D721Med (cell line): Measurements from ENCODE around the gene LDLRAD4.

ENCODE experiments used
- DNase-seq: peaks from one replicate; pipeline ENCODE4 v3.0.0; 2011; ENCODE audit warnings: low spot score; ENCODE audit not compliant: insufficient read length
- FAIRE-seq: peaks from 2 replicates; lab custom pipeline; 2011; peaks lifted over from hg19 to GRCh38; lab: Jason Lieb, UNC
- CTCF ChIP-seq: IDR thresholded peaks from 2 replicates; pipeline ENCODE4 v1.5.1; 2012; ENCODE audit warnings: mild to moderate bottlenecking, control low read depth; ENCODE audit not compliant: insufficient read depth; ENCODE audit errors: missing control alignments

LDLRAD4 gene

DNA sequence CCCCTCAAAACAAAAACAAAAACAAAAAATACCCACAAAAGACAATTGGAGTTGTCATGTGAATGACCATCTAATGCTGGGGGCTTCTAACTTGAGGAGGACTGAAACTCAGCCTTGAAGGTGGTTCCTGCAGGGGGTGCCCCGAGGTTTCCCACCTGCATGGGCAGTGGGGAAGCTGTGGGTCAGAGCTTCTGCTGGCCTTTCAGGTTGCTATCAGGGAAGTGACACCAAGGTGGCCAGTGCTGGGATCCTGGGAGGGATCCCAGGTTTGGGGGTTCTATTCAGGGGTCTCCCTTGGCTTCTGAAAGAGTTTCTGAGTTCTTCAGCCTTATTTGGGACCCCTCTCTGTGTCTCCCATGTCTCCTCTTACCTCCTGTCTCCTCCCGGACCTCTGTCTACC is 62.8 kb downstream of the LDLRAD4 start:
- TF ChIP-seq CTCF: no peak
- FAIRE-seq: no peak
- no peak for DNase-seq

DNA sequence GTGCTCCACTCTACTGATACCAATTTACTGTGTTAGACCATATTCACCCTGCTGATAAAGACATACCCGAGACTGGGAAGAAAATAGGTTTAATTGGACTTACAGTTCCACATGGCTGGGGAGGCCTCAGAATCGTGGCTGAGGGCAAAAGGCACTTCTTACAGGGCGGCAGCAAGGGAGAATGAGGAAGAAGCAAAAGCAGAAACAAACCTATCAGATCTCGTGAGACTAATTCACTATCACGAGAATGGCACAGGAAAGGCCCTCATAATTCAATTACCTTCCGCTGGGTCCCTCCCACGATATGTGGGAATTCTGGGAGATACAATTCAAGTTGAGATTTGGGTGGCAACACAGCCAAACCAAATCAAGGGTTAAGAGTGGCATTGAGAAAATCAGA is 65.2 kb downstream of the LDLRAD4 start:
- DNase-seq (no peak), FAIRE-seq (no peak)

GRCh38 chr18:13284330-13285027 is 65.9 kb downstream of the LDLRAD4 start:
- no peak for TF ChIP-seq CTCF
- no peak for DNase-seq
- no peak for FAIRE-seq

More for the DNA sequence above, 65.2 kb downstream of the LDLRAD4 start:
- TF ChIP-seq CTCF: no peak

- FAIRE-seq (no peak), DNase-seq (no peak)
- no peak for TF ChIP-seq CTCF
These were observed 67.3 kb downstream of the LDLRAD4 start for GRCh38 chr18:13285874-13286273.

DNA sequence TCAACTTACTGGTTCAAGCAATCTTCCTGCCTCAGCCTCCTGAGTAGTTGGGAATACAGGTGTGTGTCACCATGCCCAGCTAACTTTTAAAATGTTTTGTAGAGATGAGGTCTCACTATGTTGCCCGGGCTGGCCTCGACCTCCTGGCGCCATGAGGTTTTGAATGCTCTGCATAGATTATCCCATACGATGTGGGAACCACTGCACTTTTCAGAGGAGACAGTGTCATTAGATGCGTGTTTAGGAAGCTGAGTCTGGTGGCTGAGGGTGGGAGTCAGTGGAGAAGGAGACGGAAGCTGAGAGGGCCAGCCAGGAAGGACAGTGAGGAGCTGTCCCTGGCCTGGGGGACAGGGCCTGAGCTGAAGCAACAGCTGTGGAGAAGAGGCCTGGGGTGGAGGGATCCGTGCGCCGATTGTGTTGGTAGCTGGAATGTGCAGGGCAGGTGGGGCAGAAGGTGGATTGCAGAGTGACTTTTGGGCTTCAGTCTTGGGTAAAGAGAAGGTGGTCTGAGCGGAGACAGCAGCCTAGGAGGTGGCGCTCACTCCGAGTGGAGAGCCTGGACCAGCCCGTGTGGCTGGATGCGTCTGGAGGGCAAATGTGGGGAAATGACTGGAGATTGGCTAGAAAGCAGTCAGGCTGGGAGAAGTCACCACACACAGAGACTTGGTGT is 68.0 kb downstream of the LDLRAD4 start:
- DNase-seq: no peak
- TF ChIP-seq CTCF: no peak
- FAIRE-seq: no peak

- TF ChIP-seq CTCF: no peak
- no peak for FAIRE-seq
These were observed 68.8 kb downstream of the LDLRAD4 start for GRCh38 chr18:13287372-13287771.

More at GRCh38 chr18:13287372-13287771, 68.8 kb downstream of the LDLRAD4 start:
- DNase-seq: no peak
